SJSA1 (cell line): ENCODE measurements around the gene MYL3. TPM values are rescaled to one million over a fixed set of nuclear protein-coding genes. Genes with fewer than 3 reads are reported as not detected.

Experiments used
- DNase-seq, 2 experiments: peaks; one replicate each; pipeline ENCODE4 v3.0.0-alpha.2; 2015 to 2020; ENCODE audit warnings: low spot score in 2 of 2, low read depth in 1 of 2
- H3K27ac ChIP-seq: fragments of 250-450 bp; sonication (Bioruptor Pico); 2 replicates; pipeline ENCODE4 v1.5.1; 2020; ENCODE audit warnings: mild to moderate bottlenecking, moderate library complexity
- H3K27me3 ChIP-seq: fragments of 250-450 bp; sonication (Bioruptor Pico); replicated peaks from 2 replicates; pipeline ENCODE4 v1.5.1; 2020; ENCODE audit warnings: mild to moderate bottlenecking, moderate library complexity
- H3K36me3 ChIP-seq: fragments of 250-450 bp; sonication (Bioruptor Pico); 2 replicates; pipeline ENCODE4 v1.5.1; 2020; ENCODE audit warnings: mild to moderate bottlenecking
- H3K4me1 ChIP-seq: fragments of 250-450 bp; sonication (Bioruptor Pico); replicated peaks from 2 replicates; pipeline ENCODE4 v1.6.1; 2021; ENCODE audit warnings: mild to moderate bottlenecking
- H3K4me3 ChIP-seq: fragments of 250-450 bp; sonication (Bioruptor Pico); 2 replicates; pipeline ENCODE4 v1.5.1; 2020; ENCODE audit warnings: mild to moderate bottlenecking
- H3K9me3 ChIP-seq: fragments of 250-450 bp; sonication (Bioruptor Pico); replicated peaks from 2 replicates; pipeline ENCODE4 v1.5.1; 2020; ENCODE audit warnings: mild to moderate bottlenecking
- total RNA-seq: library from RNA; depleted of rRNA; stranded (reverse); fragments of >200 nt; shearing (Covaris generic); gene quantifications from 2 replicates; pipeline ENCODE4 v1.2.3, GENCODE V29; 2014

MYL3 gene
- total RNA-seq, 1 experiment from 2014 or later, result not detected

DNA sequence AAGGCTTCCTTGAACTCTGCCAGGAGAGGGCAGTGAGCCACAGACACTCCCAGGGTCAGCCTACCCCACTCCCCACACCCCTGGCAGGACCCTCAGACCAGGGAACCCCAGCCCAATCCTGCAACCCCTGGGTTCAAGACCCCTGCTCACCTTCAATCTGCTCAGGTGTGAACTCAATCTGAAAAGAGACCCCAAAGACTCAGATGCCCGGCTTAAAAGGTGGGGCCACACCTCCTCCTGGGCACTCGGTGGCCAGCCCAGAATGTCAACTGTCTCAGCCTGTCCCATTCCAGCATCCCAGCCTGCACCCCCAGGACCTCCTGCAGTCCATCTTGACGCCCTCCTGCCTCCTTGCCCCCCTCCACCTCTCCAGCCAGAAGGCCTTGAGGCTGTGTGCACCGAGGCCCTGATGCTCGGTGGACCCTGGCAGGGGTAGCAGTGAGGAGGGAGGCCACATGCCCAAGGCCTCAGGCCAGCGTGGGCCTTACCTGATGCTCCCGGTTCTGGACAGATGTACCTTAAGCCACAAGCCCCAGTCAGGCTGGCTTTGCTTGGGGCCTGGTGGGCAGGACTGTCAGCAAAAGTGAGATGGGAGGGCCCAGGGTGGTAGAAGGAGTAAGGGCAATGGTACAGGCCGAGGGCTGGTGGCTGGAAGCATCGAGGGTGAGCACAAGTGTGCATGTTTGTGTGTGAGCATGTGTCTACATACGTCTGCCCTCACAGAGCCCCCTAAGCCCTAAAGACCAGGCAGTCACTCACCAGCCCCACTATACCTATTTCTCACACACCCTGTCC is 2.2 kb downstream of the MYL3 start:
- H3K4me1 ChIP-seq, result no peaks in the 10 kb centered on the region
- H3K4me3 ChIP-seq, result no peak overlapping the region
- DNase-seq, result no peak
- no peaks in the 10 kb centered on the region for H3K36me3 ChIP-seq
- H3K9me3 ChIP-seq, result no peaks in the 10 kb centered on the region
- no peak overlapping the region for H3K27ac ChIP-seq
- no peaks in the 10 kb centered on the region for H3K27me3 ChIP-seq

DNA sequence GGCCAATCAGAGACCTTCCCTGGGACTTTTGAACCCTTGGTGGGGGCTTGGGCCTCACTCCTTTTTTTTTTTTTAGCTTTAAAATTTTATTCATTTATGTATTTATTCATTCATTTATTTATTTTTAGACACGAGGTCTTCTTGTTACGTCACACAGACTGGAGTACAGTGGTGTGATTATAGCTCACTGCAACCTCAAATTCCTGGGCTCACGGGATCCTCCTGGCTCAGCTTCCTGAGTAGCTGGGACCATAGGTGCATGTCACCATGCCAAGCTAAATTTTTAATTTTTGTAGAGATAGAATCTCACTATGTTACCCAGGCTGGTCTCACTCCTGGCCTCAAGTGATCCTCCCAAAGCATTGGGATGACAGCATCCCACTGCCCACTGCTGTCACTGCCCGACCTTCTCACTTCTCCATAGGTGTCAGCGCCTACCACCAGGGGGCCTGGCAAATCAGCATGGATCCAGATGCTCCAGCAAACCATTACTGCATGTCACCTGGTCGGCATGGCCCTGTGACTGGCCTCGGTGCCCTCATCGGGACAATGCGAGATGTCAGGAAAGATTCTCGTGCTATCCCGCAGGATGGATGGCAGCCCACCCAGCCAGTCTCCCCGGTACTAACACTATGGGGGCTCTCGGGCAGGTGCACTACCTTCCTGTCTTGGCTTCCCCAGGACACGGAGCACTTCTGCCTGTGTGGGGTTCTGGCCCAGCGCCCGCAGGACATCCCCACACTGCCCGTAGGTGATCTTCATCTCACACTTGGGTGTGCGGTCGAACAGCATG is 3.0 kb downstream of the MYL3 start:
- Histone ChIP-seq H3K36me3 (no peaks in the 10 kb centered on the region), H3K27me3 (no peaks in the 10 kb centered on the region), H3K27ac (no peak overlapping the region), H3K4me1 (no peaks in the 10 kb centered on the region), H3K9me3 (no peaks in the 10 kb centered on the region), H3K4me3 (no peak overlapping the region)
- no peak for DNase-seq

DNA sequence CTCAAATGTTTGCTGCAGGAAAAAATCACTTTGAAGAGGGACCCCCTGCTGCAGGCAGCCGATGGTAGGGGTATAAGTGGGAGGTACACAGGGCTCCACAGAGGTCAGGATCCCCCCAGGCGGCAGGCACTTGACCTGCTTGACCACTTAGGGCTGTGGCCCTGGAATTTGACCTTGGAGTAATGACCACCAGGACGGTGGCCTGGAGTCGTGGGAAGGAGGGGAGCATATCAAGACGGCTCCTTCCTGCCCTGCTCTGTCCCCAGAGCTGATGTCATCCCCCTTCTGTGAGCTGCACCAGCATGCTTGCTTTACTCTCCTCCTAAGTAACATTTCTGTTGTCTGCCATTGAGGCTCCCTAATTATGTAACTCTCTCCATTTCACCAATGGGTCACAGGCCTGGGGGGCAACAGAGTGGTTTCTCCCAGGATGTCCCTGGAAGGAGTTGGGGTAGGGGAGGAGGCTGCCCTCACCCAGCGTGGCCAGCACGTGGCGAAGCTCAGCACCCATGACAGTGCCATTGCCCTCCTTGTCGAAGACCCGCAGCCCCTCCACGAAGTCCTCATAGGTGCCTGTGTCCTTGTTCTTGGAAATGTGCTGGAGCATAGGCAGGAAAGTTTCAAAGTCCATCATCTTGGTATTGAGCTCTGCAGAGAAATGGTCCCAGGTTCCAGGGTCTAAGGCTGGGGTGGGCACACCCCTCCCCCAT is 4.1 kb downstream of the MYL3 start:
- Histone ChIP-seq H3K27me3 (no peaks in the 10 kb centered on the region), H3K36me3 (no peaks in the 10 kb centered on the region), H3K27ac (no peak overlapping the region), H3K4me1 (no peaks in the 10 kb centered on the region), H3K4me3 (no peak overlapping the region), H3K9me3 (no peaks in the 10 kb centered on the region)
- no peak for DNase-seq

DNA sequence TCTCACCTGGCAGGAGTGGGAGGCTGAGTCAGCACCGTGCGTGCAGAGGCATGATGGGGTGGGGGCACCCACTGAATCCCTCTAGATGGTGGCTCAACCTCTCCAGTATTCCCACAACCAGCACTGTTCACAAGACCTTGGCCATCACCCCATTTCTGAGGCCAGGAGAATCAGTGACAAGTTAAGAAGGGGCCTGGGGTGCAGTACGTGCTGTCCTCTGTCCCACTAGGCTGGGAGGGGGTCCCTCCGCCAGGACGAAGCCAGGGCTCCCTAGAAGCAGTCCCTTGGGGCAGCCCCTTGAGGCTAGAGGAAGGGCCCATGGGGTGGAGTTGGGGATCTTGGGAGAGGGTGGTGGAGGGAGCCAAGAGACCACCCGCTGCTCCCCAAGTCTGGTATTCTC is 4.8 kb downstream of the MYL3 start:
- no peak for DNase-seq
- no peak overlapping the region for H3K27ac ChIP-seq
- no peaks in the 10 kb centered on the region for H3K36me3 ChIP-seq
- no peaks in the 10 kb centered on the region for H3K9me3 ChIP-seq
- H3K27me3 ChIP-seq, result no peaks in the 10 kb centered on the region
- H3K4me3 ChIP-seq, result no peak overlapping the region
- no peaks in the 10 kb centered on the region for H3K4me1 ChIP-seq

DNA sequence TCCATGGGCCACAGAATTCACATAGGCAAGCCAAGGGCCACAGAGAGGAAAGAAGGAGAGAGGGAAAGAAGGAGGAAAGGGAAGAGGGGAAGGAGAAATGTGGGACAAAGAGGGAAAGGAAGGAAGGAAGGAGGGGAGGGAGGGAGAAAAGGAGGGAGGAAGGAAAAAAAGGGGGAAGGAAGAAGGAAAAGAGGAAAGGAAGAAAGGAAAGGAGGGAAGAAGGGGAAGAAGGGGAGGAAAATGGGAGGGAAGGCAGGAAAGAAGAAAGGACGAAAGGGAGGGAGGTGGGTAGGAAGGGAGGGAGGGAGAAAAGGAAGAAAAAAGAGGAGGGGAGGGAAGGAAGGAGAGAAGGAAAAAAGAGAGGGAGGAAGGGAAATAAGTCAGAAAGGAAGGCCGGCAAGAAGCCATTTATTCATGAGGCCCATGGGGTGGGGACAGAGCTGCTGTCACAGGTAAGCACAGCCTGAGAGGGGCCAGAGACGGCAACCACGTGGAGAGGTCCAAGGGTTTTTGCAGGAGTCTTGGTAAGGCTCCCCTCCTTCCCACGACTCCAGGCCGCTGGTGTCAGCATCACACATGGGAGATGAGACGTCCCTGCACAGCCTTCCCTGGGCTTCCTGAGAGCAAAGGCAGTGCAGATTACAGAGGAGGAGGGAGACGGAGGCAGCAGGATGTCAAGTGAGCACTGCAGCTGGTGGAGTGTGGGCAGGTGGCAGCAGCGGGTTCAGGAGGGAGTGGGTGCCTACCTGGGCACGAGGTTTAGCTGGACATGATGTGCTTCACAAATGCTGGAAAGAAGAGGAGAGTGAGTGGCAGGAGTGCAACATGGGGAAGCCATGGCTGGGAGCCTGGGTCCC is 5.5 kb downstream of the MYL3 start:
- Histone ChIP-seq H3K4me1 (no peaks in the 10 kb centered on the region), H3K9me3 (no peaks in the 10 kb centered on the region)

DNA sequence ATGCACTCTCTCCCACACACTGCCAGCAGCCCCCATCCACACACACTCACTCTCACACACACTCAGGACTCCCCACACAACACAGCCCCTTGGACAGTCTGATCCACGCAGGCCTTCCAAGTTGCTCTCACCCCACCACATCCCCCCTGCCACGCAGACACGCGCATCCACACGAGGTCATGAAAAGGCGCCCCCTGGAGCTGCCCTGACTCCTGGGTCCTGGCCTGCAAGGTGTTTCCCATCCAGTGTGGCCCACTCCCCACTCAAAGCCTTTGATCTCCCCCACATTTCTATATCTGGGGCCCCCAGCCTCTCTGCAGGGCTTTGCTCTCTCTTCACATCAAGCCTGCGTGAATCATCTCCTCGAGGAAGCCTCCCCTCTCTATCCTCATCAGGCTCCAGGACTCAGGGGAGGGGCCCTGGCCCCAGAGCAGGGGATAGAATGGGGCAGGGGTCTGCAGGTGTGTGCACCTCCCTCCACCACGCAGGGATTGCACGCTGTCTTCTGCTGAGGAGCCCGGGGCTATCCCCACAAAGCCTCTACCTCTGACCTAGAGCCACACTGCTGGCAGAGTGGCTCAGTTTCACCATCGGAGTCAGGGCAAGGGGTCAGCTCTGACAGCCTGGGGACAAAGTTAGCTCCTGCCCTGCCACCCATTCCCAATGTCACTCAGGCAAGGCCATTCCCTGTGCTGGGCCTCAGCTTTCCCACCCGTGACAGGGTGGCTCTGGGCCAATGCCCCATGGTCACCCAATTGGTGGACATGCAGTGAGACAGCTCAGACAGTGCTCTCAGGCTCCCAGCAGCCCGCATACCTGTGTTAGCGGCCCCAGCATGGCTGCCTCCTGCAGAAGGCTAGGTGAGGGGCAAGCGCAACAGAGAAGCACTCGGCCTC is 6.4 kb downstream of the MYL3 start:
- Histone ChIP-seq H3K4me3 (no peak overlapping the region), H3K27ac (no peak overlapping the region), H3K9me3 (no peaks in the 10 kb centered on the region), H3K27me3 (no peaks in the 10 kb centered on the region), H3K4me1 (no peaks in the 10 kb centered on the region), H3K36me3 (no peaks in the 10 kb centered on the region)
- no peak for DNase-seq

More for the DNA sequence above, 5.5 kb downstream of the MYL3 start:
- H3K27ac ChIP-seq, result no peak overlapping the region
- no peaks in the 10 kb centered on the region for H3K36me3 ChIP-seq
- no peaks in the 10 kb centered on the region for H3K27me3 ChIP-seq
- no peak for DNase-seq
- H3K4me3 ChIP-seq, result no peak overlapping the region

DNA sequence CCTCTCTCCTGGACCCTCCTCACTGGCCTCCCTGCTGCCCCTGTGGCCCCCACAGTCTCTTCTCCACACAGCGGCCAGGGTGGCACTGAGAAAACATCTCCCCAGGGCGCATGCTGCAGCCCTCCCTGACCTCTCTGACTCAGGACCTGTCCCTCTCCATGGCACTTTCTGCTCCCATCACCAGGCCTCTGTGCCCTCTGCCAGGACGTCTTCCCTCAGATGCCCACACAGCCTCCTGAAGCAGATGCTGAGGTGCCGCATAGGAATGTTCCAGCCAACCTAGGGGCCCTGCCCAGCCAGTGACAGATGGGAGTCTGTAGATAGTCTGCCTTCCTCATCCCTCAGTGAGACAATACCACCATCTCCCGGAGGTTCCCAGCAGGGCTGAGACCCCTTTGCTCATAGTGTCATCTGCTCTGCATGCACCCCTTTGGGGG is 8.7 kb downstream of the MYL3 start:
- Histone ChIP-seq H3K27ac (no peak overlapping the region), H3K4me3 (no peak overlapping the region)

DNA sequence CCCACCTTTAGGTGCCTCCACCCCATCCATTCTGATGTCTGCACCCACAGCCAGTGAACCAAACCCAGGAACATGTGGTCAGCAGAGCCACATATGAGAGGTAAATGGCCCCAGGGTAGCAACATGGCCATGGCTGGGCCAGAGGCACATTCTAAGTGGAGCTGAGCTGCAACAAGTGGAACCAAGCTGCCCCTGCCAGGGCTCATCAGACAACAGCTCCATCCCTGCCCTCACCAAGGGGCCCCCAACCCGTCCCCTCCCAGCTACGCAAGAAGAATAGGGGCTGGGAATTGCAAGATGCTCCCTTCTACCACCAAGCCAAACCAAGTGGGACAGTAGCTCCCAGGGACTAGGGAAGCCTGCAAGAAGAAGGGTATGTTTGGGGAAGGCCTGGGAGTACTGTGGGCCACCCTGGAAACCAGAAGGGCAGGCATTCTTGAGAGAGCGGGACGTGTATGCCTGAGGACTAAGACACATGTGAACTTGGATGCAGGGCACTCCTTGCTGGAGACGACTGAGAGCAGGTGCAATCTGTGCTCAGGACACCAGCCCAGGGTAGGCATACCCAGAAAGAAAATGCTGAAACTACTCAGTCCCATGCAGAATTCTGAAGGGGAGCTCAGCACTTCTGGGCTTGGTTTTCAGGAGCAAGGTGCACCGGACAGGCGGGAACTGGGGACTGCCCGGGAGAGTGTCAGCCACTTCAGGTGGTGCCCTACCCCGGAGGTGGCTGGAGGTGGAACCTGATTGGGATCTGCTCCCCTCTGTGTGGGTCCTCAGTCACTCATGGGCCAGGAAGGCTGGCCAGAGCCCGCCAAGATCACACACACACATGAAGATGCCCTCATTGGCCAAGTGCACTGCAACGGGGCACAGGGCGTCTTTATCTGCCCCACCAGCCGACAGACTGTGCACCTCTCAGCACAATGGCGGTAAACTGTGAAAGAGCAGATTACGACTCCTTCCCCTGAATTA is 9.5 kb downstream of the MYL3 start:
- Histone ChIP-seq H3K27ac (no peak overlapping the region), H3K27me3 (no peaks in the 10 kb centered on the region), H3K4me3 (no peak overlapping the region), H3K36me3 (no peaks in the 10 kb centered on the region), H3K4me1 (no peaks in the 10 kb centered on the region), H3K9me3 (no peaks in the 10 kb centered on the region)
- DNase-seq, result no peak

More for the DNA sequence above, 8.7 kb downstream of the MYL3 start:
- no peaks in the 10 kb centered on the region for H3K36me3 ChIP-seq
- H3K27me3 ChIP-seq, result no peaks in the 10 kb centered on the region
- H3K9me3 ChIP-seq, result no peaks in the 10 kb centered on the region
- H3K4me1 ChIP-seq, result no peaks in the 10 kb centered on the region
- no peak for DNase-seq

DNA sequence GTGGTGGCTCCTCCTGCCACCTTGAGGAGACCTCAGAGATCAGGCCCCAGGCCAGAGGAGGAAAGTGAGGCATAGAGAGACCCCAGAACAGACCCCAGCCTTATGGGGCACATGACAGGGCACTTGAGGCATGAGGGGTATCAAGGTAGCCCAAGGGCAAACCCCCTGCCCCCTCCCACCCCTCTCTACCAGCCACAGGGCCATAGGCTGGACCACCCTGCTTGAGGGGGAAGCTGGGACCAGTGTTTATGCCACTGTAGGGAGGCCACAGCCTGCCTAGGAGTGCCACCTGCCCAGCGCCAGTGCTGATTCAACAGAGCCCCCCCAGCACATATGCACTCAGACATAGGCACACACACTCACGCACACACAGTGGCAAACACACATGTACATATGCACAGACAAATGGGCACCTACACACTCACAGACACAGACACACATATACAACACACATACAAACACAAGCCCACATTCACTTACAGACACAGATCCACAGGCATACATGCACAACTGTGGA is 10.3 kb downstream of the MYL3 start:
- Histone ChIP-seq H3K36me3 (no peaks in the 10 kb centered on the region), H3K9me3 (no peaks in the 10 kb centered on the region), H3K4me1 (no peaks in the 10 kb centered on the region), H3K27me3 (no peaks in the 10 kb centered on the region), H3K27ac (no peak overlapping the region), H3K4me3 (no peak overlapping the region)
- DNase-seq, result no peak

DNA sequence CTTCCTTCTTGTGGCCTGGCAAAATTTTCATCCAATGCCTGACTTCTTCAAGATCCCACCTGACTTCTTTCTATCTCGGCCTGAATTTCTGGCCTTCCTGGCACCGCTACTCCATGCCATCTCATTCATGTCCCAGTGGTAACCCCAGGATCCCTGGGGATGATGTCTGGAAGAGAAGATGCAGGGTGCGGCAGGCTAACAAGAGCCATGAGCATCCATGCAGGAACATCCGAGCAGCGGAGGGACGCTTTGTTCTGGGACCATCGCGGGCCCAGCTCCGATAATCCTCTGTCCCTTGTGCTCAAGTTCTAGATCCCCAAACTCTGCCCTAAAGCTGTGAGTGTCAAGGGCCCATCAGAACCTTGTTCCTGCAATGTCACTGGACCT is 10.9 kb downstream of the MYL3 start:
- no peak overlapping the region for H3K4me3 ChIP-seq
- no peak for DNase-seq
- no peak overlapping the region for H3K27ac ChIP-seq
- H3K9me3 ChIP-seq, result no peaks in the 10 kb centered on the region
- no peaks in the 10 kb centered on the region for H3K4me1 ChIP-seq
- H3K27me3 ChIP-seq, result no peaks in the 10 kb centered on the region
- no peaks in the 10 kb centered on the region for H3K36me3 ChIP-seq

DNA sequence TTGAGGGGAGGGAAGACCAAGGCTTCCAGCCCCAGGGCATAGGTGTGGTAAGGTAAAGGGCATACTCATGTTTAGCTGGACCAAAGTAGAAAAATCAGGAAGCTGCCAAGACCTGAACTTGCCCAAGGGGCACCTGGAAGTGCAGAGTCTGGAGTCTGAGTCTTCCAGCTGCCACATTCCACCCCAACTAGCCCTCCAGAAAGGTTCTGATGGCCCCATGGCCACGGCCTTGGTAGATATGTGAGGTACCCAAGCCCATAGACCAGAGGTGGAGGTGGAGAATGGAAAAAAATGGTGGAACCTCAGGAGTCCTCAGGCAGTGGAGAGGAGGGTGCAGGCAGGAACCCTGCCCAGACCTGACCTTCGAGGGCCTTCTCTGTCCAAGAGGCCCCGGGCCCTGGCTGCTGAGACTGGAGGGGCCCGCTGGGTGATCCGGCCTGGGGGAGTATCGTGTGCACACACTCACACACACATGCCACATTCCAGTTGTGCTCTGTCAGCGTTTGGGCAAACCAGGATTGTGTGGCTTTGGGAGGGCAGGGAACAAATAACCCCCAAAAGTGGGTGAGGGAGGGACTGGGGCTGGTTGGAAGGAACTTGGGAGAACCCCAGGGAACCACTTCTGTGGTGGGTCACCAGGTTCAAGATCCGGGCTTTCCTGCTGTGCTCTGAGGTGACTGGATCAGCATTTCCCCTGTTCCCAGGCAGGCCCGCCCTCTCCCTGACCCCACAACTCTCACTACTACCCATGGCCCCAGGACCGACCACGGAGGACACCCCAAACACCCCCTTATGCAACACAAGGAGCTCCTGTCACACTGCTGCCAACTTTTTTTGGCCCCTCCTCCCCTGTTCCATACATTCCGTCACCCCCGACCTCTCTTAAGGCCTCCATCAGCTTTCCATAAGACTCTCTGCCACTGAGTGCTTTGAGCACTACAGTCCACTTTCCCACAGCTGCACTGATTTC is 11.6 kb downstream of the MYL3 start:
- DNase-seq, result no peak
- Histone ChIP-seq H3K4me3 (no peak overlapping the region), H3K36me3 (no peaks in the 10 kb centered on the region), H3K9me3 (no peaks in the 10 kb centered on the region), H3K27ac (no peak overlapping the region), H3K4me1 (peaks cover under 1% of the 10 kb centered on the region; the same call in 1 of the 2 replicates), H3K27me3 (no peaks in the 10 kb centered on the region)
